GM12878 (cell line): ENCODE measurements around the gene GPRC5C. TPM values are rescaled to one million over a fixed set of nuclear protein-coding genes. Genes with fewer than 3 reads are reported as not detected.
A peak's percentile ranks its signal among the peaks of the same experiment; 100 is the strongest.

Experiments
- ATAC-seq: fragments of 200-7000 bp; cut with Tn5 transposase; 3 replicates; pipeline ENCODE4 v1.9.1; 2020; ENCODE audit warnings: mild to moderate bottlenecking, moderate library complexity
- BruUV-seq: library from RNA; stranded (reverse); fragments of 400-500 nt; replicated peaks from 2 replicates; lab custom pipeline; 2021; lab: Mats Ljungman, UMichigan
- CTCF ChIA-PET: fragments of 300-600 bp; sonication (Branson Sonifier 250); formaldehyde crosslinking; extraction: SDS; loops from one replicate; lab custom pipeline; 2021; ENCODE audit warnings: inconsistent platforms; lab: Yijun Ruan, JAX
- POLR2A ChIA-PET: fragments of 350-600 bp; formaldehyde crosslinking; extraction: SDS; loops from one replicate; lab custom pipeline; 2021; ENCODE audit warnings: inconsistent platforms; lab: Charles Lee
- RAD21 ChIA-PET: fragments of 300-600 bp; sonication (Branson Sonifier 250); formaldehyde crosslinking; loops from one replicate; lab custom pipeline; 2023; ENCODE audit warnings: antibody characterized with exemption; ENCODE audit not compliant: unreplicated experiment; lab: Charles Lee
- SMC1A ChIA-PET: fragments of 300-600 bp; sonication (Branson Sonifier 250); formaldehyde crosslinking; loops from one replicate; lab custom pipeline; 2023; ENCODE audit not compliant: unreplicated experiment, uncharacterized antibody; lab: Charles Lee
- DNase-seq: peaks from one replicate; pipeline ENCODE4 v3.0.0-alpha.2; 2011; ENCODE audit warnings: low read depth, low spot score
- FAIRE-seq: peaks from 3 replicates; lab custom pipeline; 2011; peaks lifted over from hg19 to GRCh38; lab: Jason Lieb, UNC
- H2AFZ ChIP-seq: 2 replicates; pipeline ENCODE4 v1.6.0; 2011; ENCODE audit warnings: low read depth, low read length, control low read depth; ENCODE audit not compliant: control insufficient read depth
- H3K27ac ChIP-seq: 2 replicates; pipeline ENCODE4 v1.5.1; 2011; ENCODE audit warnings: control low read depth; ENCODE audit not compliant: control insufficient read depth, insufficient read depth
- H3K27me3 ChIP-seq, 2 experiments: replicated peaks in 1 of 2; 2 replicates each; pipeline versions ENCODE4 v1.6.0 to v1.6.1; 2011; ENCODE audit warnings: low read length in 1 of 2; ENCODE audit not compliant: control insufficient read depth in 2 of 2, insufficient read depth in 2 of 2
- H3K36me3 ChIP-seq, 2 experiments: 2 replicates each; pipeline ENCODE4 v1.5.1; 2011; ENCODE audit warnings: low read length in 1 of 2; ENCODE audit not compliant: control insufficient read depth in 2 of 2, insufficient read depth in 2 of 2
- H3K4me1 ChIP-seq: 2 replicates; pipeline ENCODE4 v1.6.1; 2011; ENCODE audit warnings: mild to moderate bottlenecking, low read length, moderate library complexity, mixed read lengths; ENCODE audit not compliant: control insufficient read depth, insufficient read depth
- H3K4me2 ChIP-seq: 2 replicates; pipeline ENCODE4 v1.6.0; 2011; ENCODE audit warnings: control low read depth; ENCODE audit not compliant: control insufficient read depth, insufficient read depth
- H3K4me3 ChIP-seq: fragments of 200-600 bp; sonication (generic); 2 replicates; pipeline ENCODE4 v1.5.1; 2016
- H3K79me2 ChIP-seq: 2 replicates; pipeline ENCODE4 v1.6.0; 2011; ENCODE audit warnings: low read length; ENCODE audit not compliant: control insufficient read depth, insufficient read depth
- H3K9ac ChIP-seq: 2 replicates; pipeline ENCODE4 v1.8.0; 2011; ENCODE audit warnings: low read length, control low read depth, mixed read lengths; ENCODE audit not compliant: control insufficient read depth, insufficient read depth
- H3K9me3 ChIP-seq: replicated peaks from 3 replicates; pipeline ENCODE4 v1.5.1; 2011; ENCODE audit warnings: mild to moderate bottlenecking, low read length; ENCODE audit not compliant: control insufficient read depth, insufficient read depth
- H4K20me1 ChIP-seq: 2 replicates; pipeline ENCODE4 v1.6.0; 2011; ENCODE audit not compliant: control insufficient read depth, insufficient read depth
- ASH2L ChIP-seq: fragments of 300-600, 200-600 bp; sonication (generic); IDR thresholded peaks from 2 replicates; pipeline ENCODE4 v1.6.1; 2017; ENCODE audit warnings: low read depth, mild to moderate bottlenecking, borderline replicate concordance
- BCL11A ChIP-seq: IDR thresholded peaks from 2 replicates; pipeline ENCODE4 v1.6.1; 2011; ENCODE audit warnings: low read depth, low read length
- DPF2 ChIP-seq: fragments of 450-650 bp; IDR thresholded peaks from 2 replicates; pipeline ENCODE4 v1.6.1; 2017; ENCODE audit warnings: mild to moderate bottlenecking
- FOXM1 ChIP-seq: IDR thresholded peaks from 2 replicates; pipeline ENCODE4 v1.6.1; 2012; ENCODE audit warnings: low read depth, mild to moderate bottlenecking, inconsistent platforms, low read length, moderate library complexity
- HDAC6 ChIP-seq: fragments of 200-600 bp; sonication (generic); IDR thresholded peaks from one replicate; pipeline ENCODE4 v1.8.0; 2017; ENCODE audit warnings: antibody characterized with exemption; ENCODE audit not compliant: unreplicated experiment
- MEF2A ChIP-seq: IDR thresholded peaks from 2 replicates; pipeline ENCODE4 v1.6.1; 2011; ENCODE audit warnings: low read depth, mild to moderate bottlenecking, low read length, moderate library complexity; ENCODE audit not compliant: insufficient read depth
- PML ChIP-seq: IDR thresholded peaks from 2 replicates; pipeline ENCODE4 v1.6.1; 2012; ENCODE audit warnings: low read length, inconsistent platforms
- POLR2AphosphoS5 ChIP-seq: IDR thresholded peaks from 2 replicates; pipeline ENCODE4 v1.6.1; 2011; ENCODE audit warnings: mild to moderate bottlenecking, low read length, inconsistent platforms
- RCOR1 ChIP-seq: conservative IDR thresholded peaks from 2 replicates; pipeline ENCODE4 v1.6.1; 2012; ENCODE audit warnings: low read depth, low read length, improper control_type of control experiment
- SRF ChIP-seq, 2 experiments: IDR thresholded peaks; 2 replicates each; pipeline ENCODE4 v1.6.1; 2011; ENCODE audit warnings: low read depth in 2 of 2, low read length in 2 of 2, mild to moderate bottlenecking in 1 of 2, moderate library complexity in 1 of 2
- TARDBP ChIP-seq: IDR thresholded peaks from 2 replicates; pipeline ENCODE4 v1.6.1; 2016; ENCODE audit warnings: borderline replicate concordance
- TCF3 ChIP-seq: IDR thresholded peaks from 2 replicates; pipeline ENCODE4 v1.6.1; 2012; ENCODE audit warnings: low read depth, mild to moderate bottlenecking, low read length, borderline replicate concordance; ENCODE audit not compliant: insufficient read depth
- WGBS: methylation state at CpG from one replicate; pipeline ENCODE4 v1.1.6; 2016; ENCODE audit warnings: low lambda C conversion rate; ENCODE audit not compliant: insufficient replicate concordance, insufficient coverage; ENCODE audit errors: missing lambda C conversion rate; 5-methylcytosine and 5-hydroxymethylcytosine counted together
- in situ Hi-C: fragments of 300-500 bp; cut with MboI; formaldehyde crosslinking; loops from 9 replicates; pipeline ENCODE4 v1.14.3; 2018; ENCODE audit warnings: mixed read lengths
- intact Hi-C: fragments of 100-400 bp; cut with micrococcal nuclease; formaldehyde crosslinking; loops from one replicate; pipeline ENCODE4 v1.14.2; 2022; ENCODE audit not compliant: unreplicated experiment
- polyA plus RNA-seq, 11 experiments: library from polyadenylated mRNA; depleted of rRNA in 4 of 11; unstranded in 6 of 11; stranded (reverse) in 5 of 11; fragments of >200 nt; fragmentation: Nextera tagmentation in 4 of 11; fragmentation: Illumina TruSeq in 1 of 11; extraction: Ambion mirVana in 4 of 11; extraction: Trizol in 1 of 11; gene quantifications; 1 replicate in 1 of 11; 2 replicates in 10 of 11; pipeline versions ENCODE4 v1.2.1 to v1.2.3, GENCODE V29; 2011 to 2016; ENCODE audit warnings: inconsistent platforms in 2 of 11, missing spikeins in 2 of 11, low read depth in 1 of 11
- total RNA-seq, 4 experiments: library from RNA; depleted of rRNA in 3 of 4; stranded (reverse); fragments of >200 nt in 3 of 4; fragmentation: Illumina TruSeq in 1 of 4; extraction: Trizol in 1 of 4; gene quantifications; 2 replicates each; pipeline versions ENCODE4 v1.2.1 to v1.2.3, GENCODE V29; 2013 to 2021
- TF ChIP-seq, protein P1 (sequence below): fragments of 450-650 bp; IDR thresholded peaks from 2 replicates; pipeline ENCODE4 v1.6.1; 2016; ENCODE audit warnings: mild to moderate bottlenecking
- TF ChIP-seq, protein P2 (sequence below): fragments of 450-650 bp; IDR thresholded peaks from 2 replicates; pipeline ENCODE4 v1.6.1; 2017; ENCODE audit warnings: borderline replicate concordance

Gene GPRC5C
- total and polyA plus RNA-seq, 10 of the 15 experiments (the other 5 are each of a cell fraction or from before 2014, with no cell fraction given), result 0.04 to 1.3 (median 0.36) TPM; not detected in 2

DNA sequence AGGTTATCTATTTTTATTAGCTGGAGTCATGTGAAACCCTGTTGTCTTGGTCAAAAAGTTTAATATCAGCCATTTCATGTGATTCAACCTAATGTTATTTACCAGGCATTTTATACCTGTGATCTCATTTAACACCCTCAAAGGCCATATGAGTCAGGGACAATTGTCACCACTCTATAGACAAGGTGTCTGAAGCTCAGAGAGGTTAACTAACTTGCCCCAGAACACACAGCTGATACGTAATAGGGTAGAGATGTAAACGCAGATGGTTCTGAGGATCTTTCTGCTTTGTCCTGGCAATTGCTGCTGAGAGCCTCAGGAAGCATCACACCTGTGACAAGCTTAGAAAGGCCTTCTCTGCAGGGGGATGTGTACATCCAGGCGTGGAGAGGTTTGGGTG, 39.5 kb downstream of the GPRC5C start:
- Histone ChIP-seq H3K27me3 (no peaks in the 10 kb centered on the region), H3K27ac (no peak overlapping the region), H3K36me3 (peaks cover 22 to 28% of the 10 kb centered on the region in 2 experiments), H3K4me1 (0 out of 2 replicates have a peak, but pooled peaks cover 2% of the 10 kb centered on the region), H3K4me3 (peak overlapping the region; percentile 57), H2AFZ (no peak overlapping the region), H3K9ac (no peak overlapping the region)
- no peak for DNase-seq
- 97% methylated on average over 3 of the region's 3 CpGs for WGBS
- POLR2A ChIA-PET, result interaction anchor here (1.1 to 1.5 kb wide), 2 partner anchors 9 to 13 kb away, joined by 3 to 4 read pairs; no protein-coding TSS in a partner anchor
- BruUV-seq, result TSS peak; percentile 4
- intact Hi-C loops, result no loop called here
- no peak for TF ChIP-seq RCOR1
- TF ChIP-seq FOXM1, result no peak
- no peak for TF ChIP-seq DPF2
- TF ChIP-seq POLR2AphosphoS5, result 0 out of 2 replicates have a peak, but pooled peaks have one; percentile 24
- TF ChIP-seq, all 136 proteins: peak for 1
- Histone ChIP-seq H3K9me3 (peaks cover 6% of the 10 kb centered on the region; the same call in 2 of the 3 replicates), H3K79me2 (peaks cover 83% of the 10 kb centered on the region), H3K4me2 (peak overlapping the region; percentile 36), H4K20me1 (peaks cover 6% of the 10 kb centered on the region; the same call in 1 of the 2 replicates)
- FAIRE-seq, result no peak
- ChIA-PET RAD21 (interaction anchor here (0.7 to 3.1 kb wide), 5 partner anchors 11 to 92 kb away, joined by 3 to 9 read pairs (median 7); no protein-coding TSS in a partner anchor), CTCF (interaction anchor here (0.5 to 6.5 kb wide), 11 partner anchors 11 to 320 kb away, joined by 3 to 50 read pairs (median 4); no protein-coding TSS in a partner anchor), SMC1A (interaction anchor here (1.2 to 2.9 kb wide), 6 partner anchors 9 to 92 kb away, joined by 3 to 9 read pairs (median 6); no protein-coding TSS in a partner anchor)
- in situ Hi-C loops, result no loop called here
- ATAC-seq, result no peak

GRCh38 chr17:74472890-74473289, 41.0 kb downstream of the GPRC5C start:
- POLR2A ChIA-PET, result interaction anchor here (1.3 kb wide), 1 partner anchor 15 kb away, joined by 3 read pairs; no protein-coding TSS in a partner anchor
- TF ChIP-seq HDAC6 (no peak), BCL11A (no peak), MEF2A (no peak), TCF3 (no peak), PML (no peak), TARDBP (no peak), ASH2L (no peak), SRF (IDR thresholded peaks at IDR 0.05; ENCODE audit: low read depth in 2 of 2, low read length in 2 of 2) (no peak)
- TF ChIP-seq, protein P1, sequence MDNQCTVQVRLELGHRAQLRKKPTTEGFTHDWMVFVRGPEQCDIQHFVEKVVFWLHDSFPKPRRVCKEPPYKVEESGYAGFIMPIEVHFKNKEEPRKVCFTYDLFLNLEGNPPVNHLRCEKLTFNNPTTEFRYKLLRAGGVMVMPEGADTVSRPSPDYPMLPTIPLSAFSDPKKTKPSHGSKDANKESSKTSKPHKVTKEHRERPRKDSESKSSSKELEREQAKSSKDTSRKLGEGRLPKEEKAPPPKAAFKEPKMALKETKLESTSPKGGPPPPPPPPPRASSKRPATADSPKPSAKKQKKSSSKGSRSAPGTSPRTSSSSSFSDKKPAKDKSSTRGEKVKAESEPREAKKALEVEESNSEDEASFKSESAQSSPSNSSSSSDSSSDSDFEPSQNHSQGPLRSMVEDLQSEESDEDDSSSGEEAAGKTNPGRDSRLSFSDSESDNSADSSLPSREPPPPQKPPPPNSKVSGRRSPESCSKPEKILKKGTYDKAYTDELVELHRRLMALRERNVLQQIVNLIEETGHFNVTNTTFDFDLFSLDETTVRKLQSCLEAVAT, result no peak
- TF ChIP-seq, protein P2, sequence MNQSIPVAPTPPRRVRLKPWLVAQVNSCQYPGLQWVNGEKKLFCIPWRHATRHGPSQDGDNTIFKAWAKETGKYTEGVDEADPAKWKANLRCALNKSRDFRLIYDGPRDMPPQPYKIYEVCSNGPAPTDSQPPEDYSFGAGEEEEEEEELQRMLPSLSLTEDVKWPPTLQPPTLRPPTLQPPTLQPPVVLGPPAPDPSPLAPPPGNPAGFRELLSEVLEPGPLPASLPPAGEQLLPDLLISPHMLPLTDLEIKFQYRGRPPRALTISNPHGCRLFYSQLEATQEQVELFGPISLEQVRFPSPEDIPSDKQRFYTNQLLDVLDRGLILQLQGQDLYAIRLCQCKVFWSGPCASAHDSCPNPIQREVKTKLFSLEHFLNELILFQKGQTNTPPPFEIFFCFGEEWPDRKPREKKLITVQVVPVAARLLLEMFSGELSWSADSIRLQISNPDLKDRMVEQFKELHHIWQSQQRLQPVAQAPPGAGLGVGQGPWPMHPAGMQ, result no peak
- H3K36me3 ChIP-seq, result peaks cover 24 to 32% of the 10 kb centered on the region in 2 experiments
- H3K79me2 ChIP-seq, result peaks cover 72% of the 10 kb centered on the region
- no peak overlapping the region; the same call in 1 of the 2 replicates for H3K4me3 ChIP-seq
- CTCF ChIA-PET, result interaction anchor here (1.0 to 6.5 kb wide), 4 partner anchors 12 to 104 kb away, joined by 3 to 50 read pairs (median 6); no protein-coding TSS in a partner anchor
- in situ Hi-C loops (no loop called here), intact Hi-C loops (no loop called here)
- no peak for FAIRE-seq
- H3K9me3 ChIP-seq, result peaks cover 6% of the 10 kb centered on the region; the same call in 2 of the 3 replicates
- peaks cover 6% of the 10 kb centered on the region; the same call in 1 of the 2 replicates for H4K20me1 ChIP-seq
- RAD21 ChIA-PET, result interaction anchor here (1.3 to 3.1 kb wide), 2 partner anchors 13 to 18 kb away, joined by 3 to 9 read pairs; no protein-coding TSS in a partner anchor
- H3K4me1 ChIP-seq, result peaks cover 4% of the 10 kb centered on the region
- H3K27me3 ChIP-seq, result no peaks in the 10 kb centered on the region
- H3K9ac ChIP-seq, result no peak overlapping the region
- no peak overlapping the region for H3K27ac ChIP-seq
- BruUV-seq, result no TSS peak
- no peak for ATAC-seq
- H3K4me2 ChIP-seq, result peak overlapping the region; percentile 13; the same call in 1 of the 2 replicates
- no peak overlapping the region for H2AFZ ChIP-seq
- 67% methylated on average over 4 of the region's 4 CpGs for WGBS
- SMC1A ChIA-PET, result interaction anchor here (2.7 to 2.9 kb wide), 2 partner anchors 8 to 24 kb away, joined by 9 read pairs; no protein-coding TSS in a partner anchor
- DNase-seq, result no peak
